Measurements from ENCODE around the gene TRPM2. TPM values are rescaled to one million over a fixed set of nuclear protein-coding genes. Genes with fewer than 3 reads are reported as not detected.

Gene TRPM2
- total RNA-seq, 4 donors from 2014 or later = 0.15 to 0.52 (median 0.44) TPM

DNA sequence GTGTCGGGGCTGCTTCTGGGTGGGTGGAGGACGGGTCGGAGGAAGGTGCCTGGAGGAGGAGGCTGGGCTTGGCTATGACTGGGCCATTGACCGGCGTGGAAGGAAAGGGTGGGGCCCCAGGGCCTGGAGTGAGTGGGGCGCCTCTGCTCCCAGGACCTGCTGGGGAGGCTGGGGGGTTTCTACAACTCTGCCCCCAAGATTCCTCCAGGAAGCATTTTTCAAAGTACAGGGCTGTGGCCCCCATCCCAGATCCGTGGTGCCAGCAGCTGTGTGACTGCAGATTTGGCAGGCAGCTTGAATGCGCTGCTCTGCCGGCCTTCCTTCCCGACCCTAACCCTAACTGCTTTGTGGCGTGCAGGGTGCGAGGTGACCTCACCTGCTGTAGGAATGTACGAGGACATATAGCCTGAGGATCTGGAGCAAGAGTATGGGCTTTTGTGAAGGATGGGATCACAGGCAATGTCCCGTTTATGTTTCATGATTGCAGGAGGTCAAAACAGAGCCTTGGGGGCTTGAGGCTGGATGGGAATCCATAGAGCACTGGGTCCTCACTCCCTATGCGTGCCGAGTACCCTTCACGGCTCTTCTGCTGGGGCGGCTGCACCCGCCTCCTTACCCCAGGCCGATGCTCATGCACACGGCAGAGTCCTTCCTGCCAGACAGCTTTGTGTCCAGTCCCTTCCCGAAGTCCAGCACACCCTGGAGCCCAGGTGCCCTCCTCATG, 24.7 kb downstream of the TRPM2 start:
- Histone ChIP-seq H3K36me3 (no peaks in the 10 kb centered on the region), H3K9me3 (no peaks in the 10 kb centered on the region), H3K4me1 (no peaks in the 10 kb centered on the region), H3K27ac (no peak overlapping the region), H3K27me3 (peaks cover 13 to 29% (median 18%) of the 10 kb centered on the region in 3 donors), H3K4me3 (no peak overlapping the region)
- no peak for DNase-seq
- intact Hi-C loops (cut with DNase I; ENCODE audit: low total_unique reads) = loop anchor here (10.0 kb wide), 1 partner anchor 63 kb away; no protein-coding TSS in a partner anchor
- ATAC-seq = no peak
- TF ChIP-seq POLR2A (IDR thresholded peaks at IDR 0.05) = no peak
- TF ChIP-seq, protein P1, sequence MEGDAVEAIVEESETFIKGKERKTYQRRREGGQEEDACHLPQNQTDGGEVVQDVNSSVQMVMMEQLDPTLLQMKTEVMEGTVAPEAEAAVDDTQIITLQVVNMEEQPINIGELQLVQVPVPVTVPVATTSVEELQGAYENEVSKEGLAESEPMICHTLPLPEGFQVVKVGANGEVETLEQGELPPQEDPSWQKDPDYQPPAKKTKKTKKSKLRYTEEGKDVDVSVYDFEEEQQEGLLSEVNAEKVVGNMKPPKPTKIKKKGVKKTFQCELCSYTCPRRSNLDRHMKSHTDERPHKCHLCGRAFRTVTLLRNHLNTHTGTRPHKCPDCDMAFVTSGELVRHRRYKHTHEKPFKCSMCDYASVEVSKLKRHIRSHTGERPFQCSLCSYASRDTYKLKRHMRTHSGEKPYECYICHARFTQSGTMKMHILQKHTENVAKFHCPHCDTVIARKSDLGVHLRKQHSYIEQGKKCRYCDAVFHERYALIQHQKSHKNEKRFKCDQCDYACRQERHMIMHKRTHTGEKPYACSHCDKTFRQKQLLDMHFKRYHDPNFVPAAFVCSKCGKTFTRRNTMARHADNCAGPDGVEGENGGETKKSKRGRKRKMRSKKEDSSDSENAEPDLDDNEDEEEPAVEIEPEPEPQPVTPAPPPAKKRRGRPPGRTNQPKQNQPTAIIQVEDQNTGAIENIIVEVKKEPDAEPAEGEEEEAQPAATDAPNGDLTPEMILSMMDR (IDR thresholded peaks at IDR 0.05 in 4 of 5, conservative IDR thresholded peaks at IDR 0.05 in 1 of 5) = no peak
- in situ Hi-C loops (cut with MboI; ENCODE audit: low sequenced_read_pairs in 4 of 4) = no loop called here

DNA sequence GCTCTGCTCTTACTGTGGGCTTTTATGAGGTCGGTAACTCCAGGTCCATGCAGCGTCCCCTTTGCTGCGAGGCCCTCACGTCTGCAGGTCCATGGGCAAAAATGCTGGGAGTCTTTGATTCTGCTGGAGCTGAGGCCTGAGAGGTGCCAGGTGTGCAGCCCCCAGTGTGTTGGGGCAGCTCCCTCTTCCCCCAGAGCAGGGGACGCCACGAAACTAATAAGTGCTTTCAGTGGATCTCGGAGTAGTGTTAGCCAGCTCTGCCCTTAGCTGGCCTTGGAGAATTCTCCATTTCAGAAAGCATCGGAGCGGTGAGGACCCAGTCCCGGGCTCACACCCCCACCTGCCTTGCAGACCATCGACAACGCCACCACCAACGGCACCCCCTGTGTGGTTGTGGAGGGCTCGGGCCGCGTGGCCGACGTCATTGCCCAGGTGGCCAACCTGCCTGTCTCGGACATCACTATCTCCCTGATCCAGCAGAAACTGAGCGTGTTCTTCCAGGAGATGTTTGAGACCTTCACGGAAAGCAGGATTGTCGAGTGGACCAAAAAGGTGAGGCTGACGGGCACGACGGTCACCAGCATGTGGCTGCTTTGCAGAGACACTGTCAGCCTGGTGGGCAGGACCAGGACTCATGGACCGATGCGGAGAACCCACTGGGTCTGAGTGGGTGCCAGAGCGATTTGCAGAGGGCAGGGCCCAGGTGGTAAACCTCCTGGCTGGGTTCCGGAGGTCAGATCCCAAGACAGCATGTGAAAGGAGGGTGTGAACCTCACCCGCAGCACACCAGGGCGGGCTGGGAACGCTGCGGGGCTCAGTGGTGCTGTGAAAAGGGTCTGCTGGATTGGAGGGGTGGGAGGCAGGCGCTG, 25.5 kb downstream of the TRPM2 start:
- no peak overlapping the region for H3K4me3 ChIP-seq
- ATAC-seq (no peak), DNase-seq (no peak)
- intact Hi-C loops (cut with DNase I; ENCODE audit: low total_unique reads) = loop anchor here (10.0 kb wide), 1 partner anchor 64 kb away; no protein-coding TSS in a partner anchor
- no peak overlapping the region for H3K27ac ChIP-seq
- no peak for TF ChIP-seq POLR2A (IDR thresholded peaks at IDR 0.05)
- TF ChIP-seq, protein P1 (IDR thresholded peaks at IDR 0.05 in 4 of 5, conservative IDR thresholded peaks at IDR 0.05 in 1 of 5) = no peak
- H3K9me3 ChIP-seq = no peaks in the 10 kb centered on the region
- no peaks in the 10 kb centered on the region for H3K4me1 ChIP-seq
- in situ Hi-C loops (cut with MboI; ENCODE audit: low sequenced_read_pairs in 4 of 4) = no loop called here
- H3K27me3 ChIP-seq = peaks cover 13 to 29% (median 18%) of the 10 kb centered on the region in 3 donors
- H3K36me3 ChIP-seq = no peaks in the 10 kb centered on the region

DNA sequence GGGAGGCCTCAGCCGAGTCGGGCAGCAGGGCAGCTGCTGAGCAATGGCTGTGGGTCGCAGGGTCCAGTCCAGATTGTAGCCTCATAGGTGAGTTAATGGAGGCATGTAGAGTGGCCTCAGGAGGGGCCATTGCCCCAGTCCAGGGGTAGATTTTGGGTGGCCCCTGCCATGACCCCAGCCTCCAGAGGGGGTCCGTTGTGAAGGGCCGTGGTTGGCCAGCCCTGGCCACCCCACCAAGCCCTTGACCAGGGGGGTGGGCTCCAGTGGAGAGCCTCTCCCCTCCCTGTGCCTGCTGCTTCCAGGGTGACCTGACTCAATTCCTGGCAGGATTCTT, 26.1 kb downstream of the TRPM2 start:
- Histone ChIP-seq H3K4me1 (no peaks in the 10 kb centered on the region), H3K4me3 (no peak overlapping the region), H3K27ac (no peak overlapping the region), H3K9me3 (no peaks in the 10 kb centered on the region), H3K27me3 (peaks cover 13 to 29% (median 18%) of the 10 kb centered on the region in 3 donors), H3K36me3 (no peaks in the 10 kb centered on the region)
- intact Hi-C loops (cut with DNase I; ENCODE audit: low total_unique reads) (loop anchor here (10.0 kb wide), 1 partner anchor 65 kb away; no protein-coding TSS in a partner anchor), in situ Hi-C loops (cut with MboI; ENCODE audit: low sequenced_read_pairs in 4 of 4) (no loop called here)
- DNase-seq (no peak), ATAC-seq (no peak)
- TF ChIP-seq POLR2A (IDR thresholded peaks at IDR 0.05) = no peak
- TF ChIP-seq, protein P1 (IDR thresholded peaks at IDR 0.05 in 4 of 5, conservative IDR thresholded peaks at IDR 0.05 in 1 of 5) = no peak

DNA sequence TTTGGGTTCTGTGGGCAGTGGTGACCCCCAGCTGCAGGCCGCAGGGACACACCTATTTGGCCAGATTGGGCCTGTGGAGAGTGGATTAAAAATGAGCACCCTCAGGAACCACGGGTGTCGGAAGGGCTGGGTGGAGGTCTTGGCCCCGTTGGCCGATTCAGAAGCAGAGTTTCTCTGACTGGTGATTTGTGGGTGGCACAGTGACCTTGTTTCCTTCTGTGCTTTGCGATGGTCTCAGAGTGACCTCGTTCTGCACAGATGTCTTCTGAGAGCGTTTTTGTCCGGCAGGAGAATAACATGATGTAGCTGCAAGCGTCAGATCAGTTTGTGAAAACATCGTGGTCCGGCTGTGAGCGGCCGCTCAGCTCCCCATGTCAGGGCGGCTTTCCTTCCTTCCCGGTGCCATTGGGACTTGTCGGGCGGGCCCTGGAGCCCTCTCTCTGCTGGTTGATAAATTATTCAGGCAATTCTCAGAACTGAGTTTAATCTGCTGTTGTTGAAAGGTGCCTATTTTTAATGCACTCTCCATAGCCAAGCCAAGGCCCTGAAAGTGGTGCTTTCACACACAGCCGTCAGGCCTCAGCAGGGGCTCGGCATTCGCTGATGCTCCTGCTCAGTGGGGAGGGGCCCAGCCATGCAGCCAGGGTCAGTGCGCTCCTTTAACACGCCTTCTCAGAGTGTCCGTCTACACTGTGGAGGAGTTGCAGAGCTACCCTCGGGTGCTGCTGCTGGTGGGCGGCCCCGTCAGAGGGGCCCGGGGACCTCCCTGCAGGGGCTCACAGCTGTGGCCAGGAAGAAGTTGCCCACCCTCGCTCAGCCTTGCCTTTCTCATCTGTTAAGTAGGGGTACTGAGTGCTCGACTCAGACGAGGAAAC, 26.8 kb downstream of the TRPM2 start:
- H3K4me3 ChIP-seq = no peak overlapping the region
- H3K27me3 ChIP-seq = peaks cover 10 to 29% (median 18%) of the 10 kb centered on the region in 3 donors
- in situ Hi-C loops (cut with MboI; ENCODE audit: low sequenced_read_pairs in 4 of 4) (no loop called here), intact Hi-C loops (cut with DNase I; ENCODE audit: low total_unique reads) (loop anchor here (10.0 kb wide), 1 partner anchor 65 kb away; no protein-coding TSS in a partner anchor)
- DNase-seq (no peak), ATAC-seq (no peak)
- peaks cover 0 to 3% (median under 1%) of the 10 kb centered on the region in 3 donors for H3K9me3 ChIP-seq
- TF ChIP-seq, protein P1 (IDR thresholded peaks at IDR 0.05 in 4 of 5, conservative IDR thresholded peaks at IDR 0.05 in 1 of 5) = no peak
- TF ChIP-seq POLR2A (IDR thresholded peaks at IDR 0.05) = no peak
- H3K36me3 ChIP-seq = no peaks in the 10 kb centered on the region
- no peak overlapping the region for H3K27ac ChIP-seq
- H3K4me1 ChIP-seq = no peaks in the 10 kb centered on the region
